HT-29 (cell line): ENCODE results near the gene TMEM164. TPM values are rescaled to one million over a fixed set of nuclear protein-coding genes. Genes with fewer than 3 reads are reported as not detected.

Source experiments
- DNase-seq: peaks from one replicate; pipeline ENCODE4 v3.0.0-alpha.2; 2015; ENCODE audit warnings: low spot score
- small RNA-seq: library from RNA; depleted of rRNA; stranded (forward); fragments of <200 nt; gene quantifications from one replicate; pipeline ENCODE3, GENCODE V24; 2014
- total RNA-seq: library from RNA; depleted of rRNA; stranded (reverse); fragments of >200 nt; shearing (Covaris generic); gene quantifications from 2 replicates; pipeline ENCODE4 v1.2.3, GENCODE V29; 2014

TMEM164 gene
- total RNA-seq, 1 experiment from 2014 or later: 24.7 TPM

GRCh38 chrX:110201799-110202198 is 198.9 kb downstream of the TMEM164 start:
- DNase-seq: no peak

DNA sequence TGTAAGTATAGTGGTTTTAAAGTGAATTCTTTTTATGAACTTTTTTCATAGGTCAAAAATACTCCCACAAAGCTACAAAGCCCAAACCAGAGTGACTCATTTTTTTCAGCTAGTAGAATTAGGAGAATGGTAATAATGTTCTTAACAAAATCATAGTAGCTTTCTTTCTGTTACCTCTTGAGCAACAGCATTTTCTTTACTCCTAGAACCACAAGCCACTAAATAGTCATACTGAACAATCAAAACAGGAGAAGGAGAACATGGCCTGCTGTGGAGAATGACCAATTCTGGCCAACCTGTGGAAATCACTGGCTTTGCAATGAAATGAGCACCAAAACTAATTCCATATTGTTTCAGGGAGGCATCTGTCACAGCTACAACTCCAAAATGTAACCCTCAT is 202.1 kb downstream of the TMEM164 start:
- DNase-seq: no peak

- no peak for DNase-seq
Observed at GRCh38 chrX:110208092-110208491, 205.2 kb downstream of the TMEM164 start.

- DNase-seq: peak; percentile 25
Observed at GRCh38 chrX:110210417-110211139, 207.7 kb downstream of the TMEM164 start.

- DNase-seq: no peak
Observed at GRCh38 chrX:110211340-110211739, 208.4 kb downstream of the TMEM164 start.

GRCh38 chrX:110212299-110212698 is 209.4 kb downstream of the TMEM164 start:
- peak; percentile 35 for DNase-seq

GRCh38 chrX:110213183-110213582 is 210.3 kb downstream of the TMEM164 start:
- no peak for DNase-seq

GRCh38 chrX:110214684-110215083 is 211.8 kb downstream of the TMEM164 start:
- no peak for DNase-seq

GRCh38 chrX:110215411-110215810 is 212.5 kb downstream of the TMEM164 start:
- DNase-seq: no peak

DNA sequence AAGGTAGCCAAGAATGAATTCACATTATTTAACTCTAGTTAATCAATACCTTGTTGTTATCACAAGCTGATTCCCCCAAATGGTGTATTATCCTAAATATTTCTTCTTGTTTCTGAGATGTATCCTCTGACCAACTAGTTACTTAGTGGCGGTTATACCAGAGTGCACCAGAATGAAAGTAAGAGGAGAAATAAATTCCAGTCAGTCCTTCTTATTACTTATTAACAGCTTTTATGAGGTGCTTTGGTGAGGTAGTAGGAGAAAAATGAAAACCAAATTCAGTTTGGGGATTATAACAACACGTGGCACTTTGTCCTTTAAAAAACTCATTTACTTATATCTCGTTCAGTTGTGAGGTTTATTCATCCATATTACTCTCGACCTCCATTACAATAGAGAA is 213.1 kb downstream of the TMEM164 start:
- peak; percentile 47 for DNase-seq

DNA sequence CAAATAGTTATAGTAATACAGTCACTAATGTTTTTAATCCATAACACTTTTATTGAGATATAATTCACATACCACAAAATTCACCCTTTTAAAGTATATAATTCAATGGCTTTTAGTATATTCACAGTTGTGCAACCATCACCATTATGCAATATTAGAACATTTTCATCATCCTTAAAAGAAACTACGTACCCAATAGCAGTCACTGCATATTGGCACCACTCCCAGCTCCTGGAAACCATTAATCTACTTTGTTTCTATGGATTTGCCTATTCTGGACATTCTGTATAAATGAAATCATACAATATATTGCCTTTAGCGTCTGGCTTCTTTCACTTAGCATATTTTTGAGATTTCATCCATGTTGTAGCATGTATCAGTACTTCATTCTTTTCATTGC is 215.7 kb downstream of the TMEM164 start:
- no peak for DNase-seq

- DNase-seq: no peak
Observed at GRCh38 chrX:110219920-110220319, 217.0 kb downstream of the TMEM164 start.

- no peak for DNase-seq
Observed at GRCh38 chrX:110222497-110223257, 219.8 kb downstream of the TMEM164 start.

DNA sequence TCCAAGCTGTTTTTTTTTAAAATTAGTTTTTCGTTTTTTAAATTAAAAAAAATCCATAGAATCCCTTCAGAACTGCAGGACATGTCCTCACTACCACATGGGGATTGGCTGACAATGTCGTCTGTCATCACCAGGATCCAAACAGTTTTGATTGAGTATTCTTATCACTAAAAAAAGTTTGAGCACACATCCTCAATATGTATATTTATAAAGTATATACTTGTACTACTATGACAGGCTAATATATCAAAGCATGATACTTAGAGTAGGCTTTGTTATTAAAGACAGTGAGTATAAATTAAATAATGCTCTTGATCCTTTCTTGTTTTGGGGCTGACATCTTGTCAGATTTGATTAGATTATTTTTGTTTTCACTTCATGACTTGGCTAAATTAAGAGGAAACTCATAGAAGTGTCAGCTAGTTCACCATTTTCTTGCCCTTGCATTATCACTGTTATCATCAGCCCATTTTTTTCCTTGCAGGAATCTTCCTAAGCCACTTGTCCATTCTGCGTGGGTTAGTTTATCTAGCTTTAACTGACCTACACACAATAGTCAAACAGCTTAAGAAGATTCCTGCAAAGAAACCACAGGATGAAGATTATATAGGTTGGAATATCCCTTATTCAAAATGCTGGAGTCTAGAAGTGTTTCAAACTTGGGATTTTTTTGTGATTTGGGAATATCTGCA is 222.2 kb downstream of the TMEM164 start:
- DNase-seq: no peak

GRCh38 chrX:110226931-110227330 is 224.0 kb downstream of the TMEM164 start:
- DNase-seq: no peak

Small RNA genes within 50 kb of the gene (small RNA-seq; reads per million reads assigned to genes)
- not detected for gene MIR3978
- 2.7 reads per million, percentile 72 among the genes with 10 or more reads in this experiment for gene MIR652
- 5.3 reads per million, percentile 84 among the genes with 10 or more reads in this experiment for gene SNORD96B
